ENCODE measurements around the gene XYLT1. TPM values are rescaled to one million over a fixed set of nuclear protein-coding genes. Genes with fewer than 3 reads are reported as not detected.

XYLT1 gene
- total RNA-seq, 2 experiments from 2014 or later: 53.6 to 56.7 TPM

DNA sequence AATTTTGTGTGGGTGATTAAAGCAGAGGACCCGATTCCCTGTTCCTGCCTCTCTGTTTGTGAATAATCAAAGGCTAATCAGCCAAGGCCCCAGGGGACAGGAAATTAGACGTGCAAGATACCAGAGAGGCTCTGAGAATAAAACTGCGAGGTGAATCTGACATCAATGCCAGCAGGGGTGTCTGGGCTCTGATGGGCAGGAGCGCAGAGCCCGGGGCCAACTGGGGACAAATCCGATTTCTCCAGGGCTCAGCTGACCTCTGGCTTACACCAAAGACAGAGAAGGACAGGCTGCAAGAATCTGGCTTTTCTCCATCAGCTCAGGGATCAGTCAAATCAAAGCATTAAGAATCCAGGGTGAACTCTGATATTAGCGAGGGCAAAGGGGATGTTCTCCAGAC is 174.3 kb downstream of the XYLT1 start:
- Mint-ChIP-seq H3K27me3 (no peaks in the 10 kb centered on the region), H3K4me3 (no peak overlapping the region), H3K27ac (no peak overlapping the region)

GRCh38 chr16:17295948-17296347 is 174.8 kb downstream of the XYLT1 start:
- Mint-ChIP-seq H3K4me1 (peaks cover 32% of the 10 kb centered on the region), H3K4me3 (no peak overlapping the region), H3K27me3 (no peaks in the 10 kb centered on the region), H3K36me3 (peaks cover 23% of the 10 kb centered on the region), H3K27ac (no peak overlapping the region), H3K9me3 (no peaks in the 10 kb centered on the region)
- ATAC-seq (ENCODE audit: low read depth) (no peak), DNase-seq (no peak)
- POLR2A ChIA-PET: no interaction called here

More for the DNA sequence above, 174.3 kb downstream of the XYLT1 start:
- Mint-ChIP-seq H3K4me1 (peaks cover 33% of the 10 kb centered on the region), H3K36me3 (peaks cover 20% of the 10 kb centered on the region), H3K9me3 (no peaks in the 10 kb centered on the region)
- ATAC-seq (ENCODE audit: low read depth) (no peak), DNase-seq (no peak)
- POLR2A ChIA-PET: no interaction called here

DNA sequence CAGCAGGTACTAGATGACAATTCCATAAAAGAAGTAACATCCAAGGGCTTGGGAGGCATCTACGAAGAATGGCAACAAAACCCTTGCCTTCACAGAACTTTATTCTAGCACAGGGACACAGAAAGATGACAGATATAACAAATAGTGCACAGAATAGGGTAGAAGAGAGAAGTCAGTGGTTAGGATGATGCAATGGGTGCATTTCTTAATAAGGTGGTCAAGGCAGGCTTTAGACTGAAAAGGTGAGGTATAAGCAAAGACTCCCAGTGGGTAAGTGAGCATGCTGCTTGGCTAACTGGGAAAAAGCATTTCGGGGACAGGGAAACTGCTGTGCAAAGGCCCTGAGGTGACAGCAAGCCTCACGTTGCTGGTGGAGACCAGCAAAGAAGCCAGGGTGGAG is 175.9 kb downstream of the XYLT1 start:
- H3K4me3 Mint-ChIP-seq: no peak overlapping the region
- POLR2A ChIA-PET: interaction anchor here (0.6 kb wide), 1 partner anchor 1561 kb away, joined by 4 read pairs; no protein-coding TSS in a partner anchor
- peaks cover 26% of the 10 kb centered on the region for H3K4me1 Mint-ChIP-seq
- peak overlapping the region; percentile 14 for H3K27ac Mint-ChIP-seq
- DNase-seq (no peak), ATAC-seq (ENCODE audit: low read depth) (no peak)
- no peaks in the 10 kb centered on the region for H3K9me3 Mint-ChIP-seq
- H3K36me3 Mint-ChIP-seq: peaks cover 20% of the 10 kb centered on the region
- no peaks in the 10 kb centered on the region for H3K27me3 Mint-ChIP-seq

DNA sequence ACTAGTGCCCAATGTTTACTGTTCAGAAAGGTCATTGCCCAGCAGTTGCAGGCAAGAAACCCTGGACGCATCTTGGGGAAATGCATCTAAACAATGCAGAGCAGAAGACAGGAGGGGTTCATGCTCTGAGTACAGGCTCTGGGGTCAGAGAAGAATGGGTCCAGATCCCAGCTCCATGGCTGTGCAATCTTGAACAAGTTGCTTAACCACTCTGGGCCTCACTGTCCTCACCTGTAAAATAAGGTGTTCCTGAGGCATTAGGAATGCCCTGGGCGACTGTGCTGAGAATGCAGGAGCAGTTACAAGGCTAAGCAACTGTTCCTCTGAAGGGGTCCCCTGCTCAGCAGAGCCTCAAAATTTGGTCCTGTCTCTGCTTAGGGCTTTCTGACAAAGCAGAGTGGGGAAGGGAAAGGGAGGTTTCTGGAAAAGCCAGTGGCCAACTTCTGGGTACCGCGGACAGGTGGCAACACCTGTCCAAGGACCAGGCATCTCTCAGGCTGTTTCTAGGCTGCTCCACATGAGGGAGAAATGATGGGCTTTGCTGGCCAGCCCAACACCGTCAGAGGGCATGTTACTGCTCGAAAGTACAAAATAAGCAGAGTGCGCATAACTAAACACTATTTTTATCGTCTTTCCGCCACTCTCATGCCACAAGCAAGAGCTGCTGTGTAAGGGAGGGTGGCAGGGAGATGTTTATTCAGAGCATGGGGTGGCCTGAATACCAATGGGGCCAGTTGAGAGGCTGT is 176.8 kb downstream of the XYLT1 start:
- peaks cover 24% of the 10 kb centered on the region for H3K36me3 Mint-ChIP-seq
- H3K4me3 Mint-ChIP-seq: no peak overlapping the region
- peaks cover 3% of the 10 kb centered on the region for H3K9me3 Mint-ChIP-seq
- ATAC-seq (ENCODE audit: low read depth): no peak
- no peaks in the 10 kb centered on the region for H3K27me3 Mint-ChIP-seq
- no peak for DNase-seq
- H3K27ac Mint-ChIP-seq: no peak overlapping the region
- POLR2A ChIA-PET: interaction anchor here (0.6 to 0.9 kb wide), 3 partner anchors 8 to 1562 kb away, joined by 3 to 7 read pairs (median 4); no protein-coding TSS in a partner anchor
- peaks cover 19% of the 10 kb centered on the region for H3K4me1 Mint-ChIP-seq

DNA sequence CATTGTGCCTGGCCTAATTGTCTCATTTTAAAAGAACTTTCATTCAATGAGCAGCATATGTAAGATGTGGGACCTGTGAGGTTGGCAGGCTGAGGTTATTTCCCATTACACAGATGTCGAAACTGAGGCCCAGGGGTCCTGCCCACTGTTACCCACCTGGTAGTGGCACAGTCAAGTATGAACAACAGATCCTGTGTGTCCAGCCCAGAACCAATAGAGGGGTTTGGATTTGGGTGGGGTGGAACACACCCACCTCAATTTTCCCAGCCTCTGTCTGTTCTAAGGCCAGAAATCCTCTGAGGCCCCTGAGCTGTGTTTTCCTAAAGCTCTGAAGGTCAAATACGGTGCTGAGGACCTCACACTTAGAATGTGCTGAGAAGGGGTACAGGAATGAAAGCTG is 179.5 kb downstream of the XYLT1 start:
- Mint-ChIP-seq H3K4me1 (peaks cover 12% of the 10 kb centered on the region), H3K27ac (no peak overlapping the region), H3K36me3 (peaks cover 29% of the 10 kb centered on the region), H3K9me3 (peaks cover 3% of the 10 kb centered on the region), H3K4me3 (no peak overlapping the region), H3K27me3 (no peaks in the 10 kb centered on the region)
- DNase-seq (no peak), ATAC-seq (ENCODE audit: low read depth) (no peak)
- POLR2A ChIA-PET: no interaction called here

DNA sequence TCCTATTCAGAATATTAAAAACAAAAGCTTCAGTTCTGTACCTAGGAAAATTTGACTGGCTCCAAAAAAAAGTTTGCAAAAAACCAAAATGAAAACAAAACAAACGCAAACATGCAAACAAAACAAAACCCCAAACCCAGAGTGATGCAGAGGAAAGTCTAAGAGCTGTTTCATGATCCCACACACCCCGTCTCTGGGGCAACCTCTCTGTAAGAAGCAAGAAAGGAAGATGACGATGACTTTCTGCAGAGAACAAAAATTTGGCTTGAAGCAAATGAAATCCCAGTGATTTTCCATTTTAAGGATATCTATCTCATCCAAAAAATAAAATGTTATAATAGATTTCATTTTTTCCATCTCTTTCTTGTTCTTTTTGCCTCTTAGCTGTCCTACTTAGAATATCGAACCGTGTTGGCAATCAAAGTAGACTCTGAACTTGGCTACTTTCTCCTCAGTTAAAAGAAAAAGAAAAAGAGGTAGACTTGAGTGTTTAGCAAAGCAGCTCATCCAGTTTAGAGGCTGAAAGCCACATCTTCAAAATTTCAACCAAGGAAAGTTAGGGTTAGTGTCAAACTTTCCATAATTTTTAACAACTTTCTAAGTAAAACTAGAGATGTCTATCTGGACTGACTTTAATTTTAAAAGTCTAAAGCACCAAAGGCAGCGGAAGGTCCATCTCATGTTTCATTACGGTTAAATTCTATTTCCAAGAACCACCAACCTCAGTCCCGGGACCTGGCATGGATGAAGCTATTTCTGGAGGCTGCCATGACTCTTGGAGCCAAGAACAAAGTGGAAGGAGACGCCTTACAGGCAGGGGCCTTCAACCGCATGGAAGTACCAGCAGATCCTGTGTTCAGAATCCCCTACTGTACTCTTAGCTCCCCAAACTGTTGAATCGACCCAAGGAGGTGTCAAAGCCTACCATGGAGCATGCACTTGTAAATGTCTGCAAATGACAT is 180.8 kb downstream of the XYLT1 start:
- Mint-ChIP-seq H3K27me3 (no peaks in the 10 kb centered on the region), H3K36me3 (peaks cover 27% of the 10 kb centered on the region), H3K4me1 (peaks cover 10% of the 10 kb centered on the region), H3K4me3 (no peak overlapping the region), H3K9me3 (peaks cover 3% of the 10 kb centered on the region), H3K27ac (no peak overlapping the region)
- DNase-seq (no peak), ATAC-seq (ENCODE audit: low read depth) (no peak)
- POLR2A ChIA-PET: no interaction called here

GRCh38 chr16:17289050-17289449 is 181.7 kb downstream of the XYLT1 start:
- POLR2A ChIA-PET: no interaction called here
- ATAC-seq (ENCODE audit: low read depth): no peak

GRCh38 chr16:17287166-17287800 is 183.5 kb downstream of the XYLT1 start:
- ATAC-seq (ENCODE audit: low read depth) (no peak), DNase-seq (no peak)
- POLR2A ChIA-PET: no interaction called here
- Mint-ChIP-seq H3K4me3 (no peak overlapping the region), H3K4me1 (peaks cover 17% of the 10 kb centered on the region), H3K9me3 (peaks cover 3% of the 10 kb centered on the region), H3K27me3 (no peaks in the 10 kb centered on the region), H3K36me3 (peaks cover 20% of the 10 kb centered on the region), H3K27ac (peak overlapping the region; percentile 6)

More at GRCh38 chr16:17289050-17289449, 181.7 kb downstream of the XYLT1 start:
- Mint-ChIP-seq H3K27me3 (no peaks in the 10 kb centered on the region), H3K36me3 (peaks cover 29% of the 10 kb centered on the region), H3K9me3 (peaks cover 3% of the 10 kb centered on the region), H3K27ac (no peak overlapping the region), H3K4me3 (no peak overlapping the region), H3K4me1 (peaks cover 9% of the 10 kb centered on the region)
- no peak for DNase-seq

GRCh38 chr16:17286443-17286842 is 184.3 kb downstream of the XYLT1 start:
- no peak for DNase-seq
- POLR2A ChIA-PET: no interaction called here
- H3K9me3 Mint-ChIP-seq: peaks cover 3% of the 10 kb centered on the region
- H3K4me3 Mint-ChIP-seq: no peak overlapping the region
- peaks cover 19% of the 10 kb centered on the region for H3K4me1 Mint-ChIP-seq
- ATAC-seq (ENCODE audit: low read depth): no peak
- peaks cover 15% of the 10 kb centered on the region for H3K36me3 Mint-ChIP-seq
- H3K27ac Mint-ChIP-seq: no peak overlapping the region
- H3K27me3 Mint-ChIP-seq: no peaks in the 10 kb centered on the region

GRCh38 chr16:17283016-17283415 is 187.7 kb downstream of the XYLT1 start:
- ATAC-seq (ENCODE audit: low read depth) (no peak), DNase-seq (no peak)
- POLR2A ChIA-PET: interaction anchor here (0.6 to 1.1 kb wide), 2 partner anchors 35 to 62 kb away, joined by 3 to 5 read pairs; no protein-coding TSS in a partner anchor
- Mint-ChIP-seq H3K4me3 (no peak overlapping the region), H3K4me1 (peaks cover 28% of the 10 kb centered on the region), H3K27ac (no peak overlapping the region), H3K27me3 (no peaks in the 10 kb centered on the region), H3K9me3 (no peaks in the 10 kb centered on the region), H3K36me3 (peaks cover 8% of the 10 kb centered on the region)

DNA sequence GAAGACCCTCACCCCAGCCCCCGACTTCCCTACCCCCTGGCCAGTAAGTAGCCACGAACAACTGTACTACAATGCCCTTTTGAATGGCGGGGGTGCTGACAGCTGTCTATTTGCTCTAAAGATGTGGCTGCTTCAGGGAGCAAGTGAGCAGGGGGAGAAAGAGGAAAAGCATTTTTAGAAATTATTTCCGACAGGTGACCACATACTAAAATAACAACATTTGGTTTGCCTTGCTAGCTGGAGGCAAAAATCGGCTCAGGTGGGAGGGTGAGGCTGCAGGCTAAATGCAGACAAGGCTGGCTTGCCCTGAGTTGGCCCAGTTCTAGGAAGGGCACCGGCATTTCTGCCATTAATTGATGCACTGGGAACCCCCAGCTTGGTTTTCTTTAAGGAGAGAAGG is 188.5 kb downstream of the XYLT1 start:
- POLR2A ChIA-PET: interaction anchor here (0.6 to 1.1 kb wide), 3 partner anchors 28 to 62 kb away, joined by 3 to 5 read pairs (median 3); no protein-coding TSS in a partner anchor
- DNase-seq (no peak), ATAC-seq (ENCODE audit: low read depth) (no peak)
- Mint-ChIP-seq H3K27me3 (no peaks in the 10 kb centered on the region), H3K27ac (peak overlapping the region; percentile 40), H3K36me3 (peaks cover 8% of the 10 kb centered on the region), H3K4me3 (no peak overlapping the region), H3K9me3 (no peaks in the 10 kb centered on the region), H3K4me1 (peaks cover 28% of the 10 kb centered on the region)

GRCh38 chr16:17281052-17281451 is 189.7 kb downstream of the XYLT1 start:
- DNase-seq (no peak), ATAC-seq (ENCODE audit: low read depth) (no peak)
- Mint-ChIP-seq H3K4me1 (peaks cover 28% of the 10 kb centered on the region), H3K4me3 (no peak overlapping the region), H3K27ac (no peak overlapping the region), H3K9me3 (no peaks in the 10 kb centered on the region), H3K36me3 (peaks cover 5% of the 10 kb centered on the region), H3K27me3 (no peaks in the 10 kb centered on the region)
- POLR2A ChIA-PET: no interaction called here

DNA sequence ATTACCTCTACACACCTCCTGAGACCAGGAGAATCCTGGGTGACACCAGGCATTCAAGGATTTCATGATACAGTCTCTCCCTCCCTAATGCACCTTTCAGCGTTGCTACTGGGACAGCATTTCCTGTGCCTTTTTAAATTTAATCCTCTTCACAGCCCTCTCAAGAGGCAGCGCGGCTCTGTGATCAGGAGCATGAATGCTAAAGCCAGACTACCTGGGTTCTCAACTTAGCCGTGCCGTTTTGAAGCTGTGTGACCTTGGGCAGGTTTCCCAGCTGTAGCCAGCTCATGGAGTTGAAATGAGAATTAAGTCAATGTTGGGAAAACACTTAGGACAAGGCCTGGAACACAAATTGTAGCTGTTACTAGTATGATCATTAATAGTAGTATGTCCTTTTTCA is 191.8 kb downstream of the XYLT1 start:
- H3K4me3 Mint-ChIP-seq: no peak overlapping the region
- DNase-seq (no peak), ATAC-seq (ENCODE audit: low read depth) (no peak)
- H3K27me3 Mint-ChIP-seq: no peaks in the 10 kb centered on the region
- H3K9me3 Mint-ChIP-seq: no peaks in the 10 kb centered on the region
- H3K4me1 Mint-ChIP-seq: peaks cover 40% of the 10 kb centered on the region
- POLR2A ChIA-PET: no interaction called here
- H3K36me3 Mint-ChIP-seq: peaks cover 4% of the 10 kb centered on the region
- no peak overlapping the region for H3K27ac Mint-ChIP-seq
